Stimulated activated CD4-positive, alpha-beta T cell treated with anti-CD3 and anti-CD28 coated beads, TNF-alpha, amount 100 ng/mL, for 1 hour (primary cell): ENCODE data around the gene DUSP21.
"Not testable (repeated sequence)": the region's sequence is repeated elsewhere in the genome, so short reads cannot be mapped to it uniquely, and the experiment has no call there.

Experiments
- DNase-seq, 3 donors: peaks; one replicate each; pipeline ENCODE4 v3.0.0-alpha.2; 2020; ENCODE audit warnings: low read depth in 3 of 3, low spot score in 1 of 3

Gene DUSP21

DNA sequence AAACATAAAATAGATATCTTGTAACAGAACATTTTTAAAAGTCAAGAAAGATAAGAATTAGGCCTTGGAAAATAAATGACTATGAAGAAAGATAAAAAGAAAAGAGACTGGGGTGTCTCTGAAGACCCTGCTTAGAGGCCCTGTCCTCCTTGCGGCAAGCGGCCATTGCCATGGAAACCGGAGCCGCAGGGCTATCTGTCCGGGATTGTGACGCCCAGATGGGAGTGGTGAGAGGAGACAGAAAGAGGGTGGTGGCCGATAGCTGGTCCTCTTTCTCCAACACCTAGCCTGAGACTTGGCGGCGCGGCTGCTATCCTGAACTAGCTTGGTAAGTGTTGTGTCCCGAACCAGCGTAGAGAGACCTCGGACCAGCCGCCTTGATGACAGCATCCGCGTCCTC, at the start of gene DUSP21:
DUSP21 (plus strand) TSS at position 269 of the 400 bp plus-strand sequence; CDS start at position 381, 112 bp downstream.
- DNase-seq, result no peak

DNA sequence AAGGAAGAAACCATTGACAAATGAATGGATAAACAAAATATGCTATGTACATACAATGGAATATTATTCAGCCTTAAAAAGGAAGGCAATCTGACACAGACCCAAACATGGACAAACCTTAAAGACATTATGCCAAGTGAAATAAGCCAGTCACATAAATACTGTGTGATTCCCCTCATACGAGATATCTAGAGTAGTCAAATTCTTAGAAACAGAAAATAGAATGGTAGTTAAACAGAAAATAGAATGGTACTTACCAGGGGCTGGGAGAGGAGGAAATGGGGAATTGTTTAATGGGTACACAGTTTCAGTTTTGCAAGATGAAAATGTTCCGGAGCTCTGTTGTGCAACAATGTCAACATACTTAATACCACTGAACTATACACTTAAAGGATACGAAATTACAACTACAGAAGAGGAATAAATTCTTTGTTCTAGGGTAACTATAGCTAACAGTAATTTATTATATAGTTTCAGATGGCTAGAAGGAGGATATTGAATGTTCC, 47.8 kb upstream of the DUSP21 start:
- no peak for DNase-seq

DNA sequence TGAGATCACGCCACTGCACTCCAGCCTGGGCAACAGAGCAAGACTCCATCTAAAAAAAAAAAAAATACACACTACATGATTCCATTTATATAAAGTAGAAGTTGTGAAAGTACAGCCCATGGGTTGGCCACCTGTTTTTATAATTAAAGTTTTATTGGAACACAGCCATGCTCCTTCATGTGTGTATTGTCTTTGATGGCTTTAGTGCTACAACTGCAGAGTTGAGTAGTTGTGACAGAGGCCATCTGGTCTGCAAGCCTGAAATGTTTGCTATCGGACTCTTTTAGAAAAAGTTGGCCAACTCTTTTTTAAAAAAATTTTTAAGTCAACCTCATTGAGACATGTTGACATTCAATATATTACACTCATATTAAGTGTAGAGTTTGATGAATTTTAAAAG, 41.2 kb upstream of the DUSP21 start:
- DNase-seq, result no peak

DNA sequence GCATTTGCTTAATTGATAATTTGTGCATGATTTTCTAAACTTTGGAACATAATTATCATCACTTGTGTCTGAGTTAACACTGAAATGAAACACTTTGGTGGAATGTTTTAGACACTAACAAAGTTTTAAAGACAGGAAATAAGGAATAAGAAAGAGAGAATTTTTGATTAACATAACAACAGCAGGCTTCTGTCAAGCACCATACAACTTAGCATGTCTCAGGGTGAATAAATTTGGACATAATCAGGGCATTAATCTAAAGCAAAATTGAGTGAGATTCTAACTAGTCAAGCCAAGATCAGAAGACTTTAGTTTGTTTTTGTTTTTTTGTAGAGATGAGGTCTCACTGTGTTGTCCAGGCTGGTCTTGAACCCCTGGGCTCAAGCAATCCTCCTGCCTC, 28.1 kb upstream of the DUSP21 start:
- no peak for DNase-seq

DNA sequence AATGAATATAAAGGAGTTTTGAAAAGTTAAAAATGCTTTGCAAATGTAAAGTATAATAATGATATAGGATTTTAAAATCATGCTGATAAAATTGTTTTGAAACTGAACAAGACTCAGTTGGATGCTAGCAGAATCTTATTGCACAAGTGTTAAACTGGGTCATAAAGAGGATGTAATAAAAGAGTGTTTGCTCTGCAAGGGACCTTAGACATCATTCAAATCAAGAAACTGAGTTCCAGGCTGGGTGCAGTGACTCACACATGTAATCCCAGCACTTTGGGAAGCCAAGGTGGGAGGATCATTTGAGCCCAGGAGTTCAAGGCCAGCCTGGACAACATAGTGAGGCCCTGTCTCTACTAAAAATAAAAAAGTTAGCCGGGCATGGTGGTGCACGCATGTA, 27.5 kb upstream of the DUSP21 start:
- no peak for DNase-seq

DNA sequence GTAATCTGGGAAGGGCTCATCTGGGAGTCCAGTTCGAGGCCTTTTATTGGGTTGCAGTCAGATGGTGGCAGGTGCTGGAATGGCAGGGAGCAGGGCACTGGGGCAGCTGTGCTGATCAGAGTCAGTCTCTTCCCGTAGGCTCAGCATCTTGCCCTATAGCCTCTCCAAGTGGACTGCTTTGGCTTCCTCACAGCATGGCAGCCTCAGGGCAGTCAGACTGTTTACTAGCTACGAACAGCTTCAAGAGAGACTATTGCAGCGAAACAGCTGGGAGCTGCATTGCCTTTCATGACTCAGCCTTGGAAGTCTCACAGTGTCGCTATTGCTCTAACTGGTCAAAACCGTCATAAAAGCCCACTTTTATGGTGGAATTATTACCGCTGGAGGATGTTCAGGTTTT, 26.8 kb upstream of the DUSP21 start:
- DNase-seq, result no peak

DNA sequence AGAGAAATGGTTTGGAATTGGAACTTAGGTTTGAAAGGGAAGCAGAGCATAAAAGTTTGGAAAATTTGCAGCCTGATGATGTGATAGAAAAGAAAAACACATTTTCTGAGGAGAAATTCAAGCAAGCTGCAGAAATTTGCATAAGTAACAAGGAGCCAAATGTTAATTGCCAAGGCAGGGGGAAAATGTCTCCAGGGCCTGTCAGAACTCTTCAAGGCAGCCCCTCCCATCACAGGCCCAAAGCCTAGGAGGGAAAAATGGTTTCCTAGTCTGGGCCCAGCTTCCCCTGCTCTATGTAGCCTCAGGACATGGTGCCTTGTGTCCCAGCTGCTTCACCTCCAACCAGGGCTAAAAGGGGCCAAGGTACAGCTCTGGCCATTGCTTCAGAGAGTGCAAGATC, 21.2 kb upstream of the DUSP21 start:
- no peak for DNase-seq

DNA sequence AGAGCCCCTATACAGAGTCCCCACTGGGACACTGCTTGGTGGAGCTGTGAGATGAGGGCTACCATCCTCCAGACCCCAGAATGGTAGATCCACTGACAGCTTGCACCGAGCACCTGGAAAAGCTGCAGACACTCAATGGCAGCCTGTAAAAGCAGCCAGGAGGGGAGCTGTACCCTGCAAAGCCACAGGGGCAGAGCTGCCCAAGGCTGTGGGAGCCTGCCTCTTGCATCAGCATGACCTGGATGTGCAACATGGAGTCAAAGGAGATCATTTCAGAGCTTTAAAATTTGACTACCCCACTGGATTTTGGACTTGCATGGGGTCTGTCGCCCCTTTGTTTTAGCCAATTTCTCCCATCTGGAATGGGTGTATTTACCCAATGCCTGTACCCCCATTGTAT, 20.6 kb upstream of the DUSP21 start:
- not testable (repeated sequence) for DNase-seq

DNA sequence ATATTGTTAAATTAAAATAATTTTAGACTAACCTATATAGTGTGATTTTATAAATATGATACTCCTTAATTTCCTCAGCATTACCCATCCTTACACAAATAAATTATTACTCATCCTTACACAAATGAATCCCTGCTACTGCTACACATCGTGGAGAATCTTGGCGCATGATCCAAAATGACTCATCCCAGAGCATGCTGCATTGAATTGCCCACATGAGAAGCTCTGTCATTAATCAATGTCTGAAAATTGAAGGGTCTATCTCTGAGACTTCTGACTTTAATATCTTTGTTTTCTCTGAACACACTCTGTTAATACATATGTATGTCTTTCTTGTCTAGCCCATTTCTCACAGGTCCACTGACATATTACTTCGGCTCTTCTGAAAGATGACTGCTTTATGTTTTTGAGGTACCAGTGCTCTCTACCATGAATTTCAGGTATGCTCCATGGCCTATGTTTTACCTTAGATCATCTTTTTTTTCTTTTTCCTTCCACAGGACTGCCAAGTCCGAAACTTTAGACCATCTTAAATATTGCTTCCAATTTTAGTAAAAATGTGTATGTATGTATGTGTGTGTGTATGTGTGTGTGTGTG, 15.7 kb upstream of the DUSP21 start:
- DNase-seq, result no peak

DNA sequence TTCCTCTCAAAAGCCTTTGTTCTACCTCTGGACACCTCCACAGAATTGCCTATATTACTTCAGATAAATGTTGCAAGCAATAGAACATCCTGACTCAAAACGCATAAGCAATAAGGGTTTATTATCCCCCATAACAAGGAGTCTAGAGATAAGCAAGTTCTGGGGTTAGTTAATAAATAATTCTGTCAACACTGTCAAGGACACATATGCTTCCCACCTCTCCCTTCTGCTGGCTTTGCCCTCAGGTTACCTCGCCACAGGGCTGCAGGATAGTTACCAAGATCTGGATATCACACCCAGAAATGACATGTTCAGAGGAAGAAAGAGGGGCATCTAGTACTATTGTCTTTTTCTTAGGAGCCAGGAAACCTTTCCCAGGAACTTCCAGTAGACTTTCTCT, 14.0 kb upstream of the DUSP21 start:
- DNase-seq, result no peak

DNA sequence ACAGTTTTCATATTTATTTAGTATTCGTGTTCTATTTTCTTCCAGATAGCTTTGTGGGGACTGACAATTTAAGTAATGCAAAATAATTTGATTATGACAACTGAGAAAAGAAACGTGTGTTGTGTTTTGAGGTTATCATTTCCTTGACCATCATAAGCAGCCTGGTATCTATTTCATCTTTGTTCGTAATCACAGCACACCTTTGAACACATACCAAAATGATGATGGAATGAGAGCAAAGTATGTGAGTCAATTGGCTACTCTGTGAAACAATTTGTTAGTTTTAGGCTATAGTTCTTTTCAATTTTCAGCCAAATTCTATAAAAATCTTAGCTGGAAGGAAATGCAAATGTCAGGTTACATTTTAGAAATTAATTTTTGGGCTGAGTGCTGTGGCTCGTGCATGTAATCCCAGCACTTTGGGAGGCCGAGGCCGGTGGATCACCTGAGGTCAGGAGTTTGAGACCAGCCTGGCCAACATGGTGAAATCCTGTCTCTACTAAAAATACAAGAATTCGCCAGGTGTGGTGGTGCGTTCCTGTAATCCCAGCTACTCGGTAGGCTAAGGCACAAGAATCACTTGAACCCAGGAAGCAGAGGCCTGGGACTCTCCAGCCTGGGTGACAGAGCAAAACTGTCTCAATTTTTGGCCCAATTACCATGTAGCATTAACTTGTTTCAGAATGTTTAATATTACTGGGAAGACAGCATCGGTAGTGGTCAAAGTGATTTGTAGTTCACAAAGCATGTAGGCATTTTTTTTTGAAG, 1.1 kb upstream of the DUSP21 start:
- no peak for DNase-seq

DNA sequence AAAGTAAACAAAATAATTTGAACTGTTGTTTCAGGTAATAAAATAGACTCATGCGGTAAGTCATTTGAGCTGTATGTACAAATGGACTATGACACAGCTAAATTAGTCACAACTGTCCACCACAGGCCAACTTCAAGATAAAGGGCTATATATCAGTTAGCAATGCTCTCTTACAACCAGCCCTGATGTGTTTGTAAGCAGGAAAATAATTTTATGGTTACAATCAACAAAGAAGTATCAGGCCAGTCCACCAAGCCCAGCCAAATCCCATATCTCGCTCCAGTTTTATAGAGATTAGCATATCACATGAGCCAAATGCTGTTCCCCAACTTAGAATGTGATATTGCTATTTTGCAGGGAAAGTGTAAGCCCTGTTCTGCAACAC, 511 bp upstream of the DUSP21 start:
- no peak for DNase-seq

DNA sequence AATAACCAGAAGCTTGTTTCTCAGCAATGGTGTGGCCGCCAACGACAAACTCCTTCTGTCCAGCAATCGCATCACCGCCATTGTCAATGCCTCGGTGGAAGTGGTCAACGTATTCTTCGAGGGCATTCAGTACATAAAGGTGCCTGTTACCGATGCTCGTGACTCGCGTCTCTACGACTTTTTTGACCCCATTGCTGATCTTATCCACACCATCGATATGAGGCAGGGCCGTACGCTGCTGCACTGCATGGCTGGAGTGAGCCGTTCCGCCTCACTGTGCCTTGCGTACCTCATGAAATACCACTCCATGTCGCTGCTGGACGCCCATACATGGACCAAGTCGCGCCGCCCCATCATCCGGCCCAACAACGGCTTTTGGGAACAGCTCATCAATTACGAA, 383 bp downstream of the DUSP21 start:
- DNase-seq, result no peak

DNA sequence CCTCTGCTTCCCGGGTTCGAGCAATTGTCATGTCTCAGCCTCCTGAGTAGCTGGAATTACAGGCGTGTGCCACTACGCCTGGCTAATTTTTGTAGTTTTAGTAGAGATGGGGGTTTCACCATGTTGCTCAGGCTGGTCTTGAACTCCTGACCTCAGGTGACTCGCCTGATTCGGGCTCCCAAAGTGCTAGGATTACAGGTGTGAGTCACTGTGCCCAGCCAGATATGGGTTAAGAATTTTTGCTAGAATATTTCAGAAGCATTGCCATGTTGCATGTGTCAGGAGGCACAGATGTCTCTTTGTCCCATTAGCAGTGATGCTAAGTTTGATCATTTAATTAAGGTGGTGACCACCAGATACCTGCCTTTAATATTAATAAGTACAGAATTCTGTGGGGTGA, 7.1 kb downstream of the DUSP21 start:
- not testable (repeated sequence) for DNase-seq

DNA sequence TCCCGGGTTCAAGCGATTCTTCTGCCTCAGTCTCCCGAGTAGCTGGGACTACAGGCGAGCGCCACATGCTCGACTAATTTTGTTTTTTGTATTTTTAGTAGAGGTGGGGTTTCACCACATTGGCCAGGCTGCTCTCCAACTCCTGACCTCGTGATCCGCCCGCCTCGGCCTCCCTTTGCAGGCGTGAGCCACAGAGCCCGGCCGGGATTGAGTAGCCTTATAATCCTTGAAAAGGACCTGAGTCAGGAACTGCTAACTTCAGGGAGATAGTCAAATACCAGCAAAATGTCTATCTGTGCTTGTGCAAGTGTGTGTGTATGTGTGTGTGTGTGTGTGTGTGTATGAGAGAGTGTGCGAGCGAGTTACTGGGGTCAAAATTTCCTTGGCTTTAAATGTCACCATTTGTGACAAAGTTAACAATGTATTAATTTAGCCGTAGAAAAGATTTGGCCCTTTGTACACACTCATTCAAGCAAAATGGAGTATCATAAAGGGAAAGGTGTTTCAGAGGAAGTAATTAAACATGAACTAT, 27.4 kb downstream of the DUSP21 start:
- no peak for DNase-seq

DNA sequence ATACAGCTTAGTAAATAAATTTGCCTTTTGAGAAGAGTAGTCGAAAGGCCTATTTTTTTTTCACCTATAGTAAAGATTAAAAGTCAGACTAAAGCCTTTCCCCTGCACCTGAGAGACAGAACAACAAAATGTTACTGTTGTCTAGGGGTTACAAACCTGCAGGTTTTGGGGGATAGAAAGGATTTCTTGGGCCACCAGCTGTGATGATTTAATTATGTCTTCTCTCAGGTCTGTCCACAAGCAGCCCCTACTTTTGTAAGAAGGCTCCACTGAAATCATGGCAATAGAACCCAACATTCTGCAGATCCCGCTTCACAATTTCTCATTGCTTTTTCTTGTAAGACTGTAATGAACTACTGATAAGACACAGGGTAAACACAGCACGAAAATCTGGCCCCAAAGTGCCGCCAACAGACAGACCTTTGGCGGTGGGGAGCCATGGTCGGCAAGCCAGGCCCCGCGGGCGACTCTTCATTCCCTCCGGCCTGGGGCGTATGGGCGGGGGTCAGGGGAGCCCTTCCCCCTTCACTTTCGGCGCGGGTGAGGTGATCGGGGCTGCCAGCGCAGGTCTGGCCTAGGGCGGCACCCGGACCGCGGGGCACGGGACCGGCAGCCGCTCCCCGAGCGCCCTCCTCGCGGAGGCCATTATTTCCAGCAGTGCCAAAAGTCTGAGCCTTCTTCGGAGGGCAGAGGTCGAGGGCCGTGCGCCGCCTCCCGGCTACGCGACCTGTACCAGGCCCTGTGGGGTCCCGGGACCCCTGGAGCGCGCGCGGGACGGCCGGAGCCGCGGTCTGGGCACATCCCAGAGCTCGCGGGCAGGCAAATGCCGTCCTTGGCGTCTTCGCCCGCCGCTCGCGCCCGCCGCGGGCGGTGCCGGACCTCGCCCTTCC, 28.4 kb downstream of the DUSP21 start:
- peak in 1 of 3 donors; percentile 10 for DNase-seq

DNA sequence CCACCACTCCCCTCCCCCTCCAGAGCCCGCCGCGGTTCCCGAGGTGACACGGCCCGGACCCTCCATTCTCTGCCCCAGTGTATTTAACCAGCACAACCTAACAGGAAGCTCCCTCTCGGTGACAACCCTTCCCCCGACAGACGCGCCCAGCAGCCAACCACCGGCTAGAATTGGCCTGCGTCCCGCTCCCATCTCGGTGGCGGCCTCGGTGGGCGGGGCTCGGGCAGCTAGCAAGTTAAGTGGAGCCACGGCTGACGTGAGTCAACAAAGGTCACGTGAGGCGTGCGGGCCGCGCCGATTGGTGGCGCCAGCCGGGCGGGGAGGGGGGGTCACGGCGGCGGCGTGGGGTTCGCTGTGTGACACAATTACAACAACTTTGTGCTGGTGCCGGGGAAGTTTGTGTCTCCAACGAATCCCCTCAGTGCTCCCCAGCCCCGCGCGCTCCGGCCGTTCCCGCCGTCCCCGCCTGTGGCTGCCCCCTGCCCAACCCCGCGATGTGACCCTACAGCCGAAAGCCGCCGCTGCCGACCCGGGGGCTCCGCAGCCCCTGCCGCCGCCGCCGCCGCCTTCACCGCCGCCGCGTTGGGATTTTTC, 29.1 kb downstream of the DUSP21 start, which contains the start of gene KDM6A:
KDM6A (plus strand) TSS at position 368 of the 594 bp plus-strand sequence. CDS start 364 bp downstream, outside the sequence.
- peak; percentile 88 to 99 (median 89) for DNase-seq

DNA sequence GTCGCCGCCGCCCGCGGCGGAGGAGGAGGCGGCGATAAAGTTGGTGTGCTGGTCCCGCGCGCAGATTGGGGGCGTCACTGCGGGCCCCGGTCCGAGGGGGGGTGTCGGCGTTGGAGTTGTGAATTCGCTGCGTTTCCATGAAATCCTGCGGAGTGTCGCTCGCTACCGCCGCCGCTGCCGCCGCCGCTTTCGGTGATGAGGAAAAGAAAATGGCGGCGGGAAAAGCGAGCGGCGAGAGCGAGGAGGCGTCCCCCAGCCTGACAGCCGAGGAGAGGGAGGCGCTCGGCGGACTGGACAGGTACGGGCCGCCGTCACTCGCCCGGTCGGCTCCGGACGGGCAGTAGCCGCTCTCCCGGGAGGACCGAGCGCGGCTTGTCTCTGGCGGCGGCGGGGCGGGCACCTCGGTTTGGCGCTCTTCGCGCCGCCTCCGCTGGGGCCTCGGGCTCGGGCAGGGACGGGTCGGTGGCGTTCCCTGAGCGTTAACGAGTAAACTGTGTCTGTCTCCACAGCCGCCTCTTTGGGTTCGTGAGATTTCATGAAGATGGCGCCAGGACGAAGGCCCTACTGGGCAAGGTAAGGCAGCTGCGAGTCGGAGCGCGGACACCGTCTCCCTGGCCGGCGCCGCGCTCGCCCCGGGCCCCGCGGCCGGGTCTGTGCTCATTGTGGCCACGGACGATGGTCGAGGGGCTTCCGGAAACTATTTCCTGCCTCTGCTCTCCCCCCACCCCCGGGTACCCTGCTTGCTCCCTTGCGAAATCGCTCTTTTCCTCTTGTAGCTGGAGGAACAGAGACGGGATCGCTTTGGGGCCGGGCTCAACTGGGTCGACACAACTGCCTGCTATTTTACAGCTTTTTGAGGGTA, 29.8 kb downstream of the DUSP21 start:
- peak in 2 of 3 donors; percentile 13 to 22 for DNase-seq

DNA sequence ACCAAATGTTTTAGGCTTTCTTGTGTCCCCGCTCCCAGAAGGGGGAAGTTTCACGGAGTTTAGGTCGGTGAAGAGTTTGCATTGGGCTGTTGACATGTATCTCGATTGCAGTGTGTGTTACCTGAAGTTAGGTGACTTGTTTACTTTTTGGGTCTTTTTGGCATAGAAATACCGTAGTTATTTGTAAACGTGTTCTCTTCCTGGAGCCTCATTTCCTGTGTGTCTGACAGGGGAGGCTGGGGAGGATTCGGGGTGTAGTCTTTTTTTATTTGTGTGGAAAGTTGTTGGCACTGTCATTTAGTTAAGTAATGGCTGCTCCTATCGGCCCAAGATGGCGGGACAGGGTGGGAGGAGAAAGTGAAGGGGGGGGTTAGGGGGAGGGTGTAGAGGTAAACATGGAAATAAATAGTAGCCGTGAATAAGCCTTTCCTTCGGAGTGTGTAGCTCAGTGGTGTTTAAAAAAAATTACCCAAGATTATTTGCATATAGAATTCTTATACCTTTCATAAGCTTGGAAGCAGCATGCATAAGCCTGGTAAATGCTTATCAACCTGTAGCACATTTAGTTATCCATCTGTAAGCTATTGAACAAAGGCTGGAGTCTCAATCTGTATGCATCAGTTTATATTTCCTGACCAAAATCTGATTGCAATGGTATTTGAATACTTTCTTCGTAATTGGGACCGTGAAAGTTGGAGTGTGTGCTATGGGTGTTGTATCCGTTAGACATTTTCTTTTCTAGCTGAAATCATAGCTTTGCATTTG, 30.8 kb downstream of the DUSP21 start:
- peak in 2 of 3 donors; percentile 5 to 24 for DNase-seq
